Testis (tissue), 3 donors: ENCODE measurements around the gene DNAJC5. TPM values are rescaled to one million over a fixed set of nuclear protein-coding genes. Genes with fewer than 3 reads are reported as not detected.

Source experiments
- DNase-seq: peaks from one replicate; pipeline ENCODE4 v3.0.0-alpha.2; 2019
- H3K27ac ChIP-seq, 2 donors: fragments of 200-600 bp; sonication (generic); one replicate each; pipeline ENCODE4 v1.5.1; 2019
- H3K27me3 ChIP-seq: fragments of 200-600 bp; sonication (generic); one replicate; pipeline ENCODE4 v1.5.1; 2019
- H3K36me3 ChIP-seq: fragments of 200-600 bp; sonication (generic); one replicate; pipeline ENCODE4 v1.5.1; 2017; ENCODE audit warnings: low read depth; ENCODE audit errors: missing control alignments
- H3K4me1 ChIP-seq: fragments of 200-600 bp; sonication (generic); one replicate; pipeline ENCODE4 v1.5.1; 2019
- H3K4me3 ChIP-seq, 2 donors: fragments of 200-600 bp; sonication (generic); one replicate each; pipeline ENCODE4 v1.5.1; 2017 to 2019
- H3K9me3 ChIP-seq: fragments of 200-600 bp; sonication (generic); one replicate; pipeline ENCODE4 v1.5.1; 2017
- POLR2A ChIP-seq: fragments of 450-650 bp; IDR thresholded peaks from one replicate; pipeline ENCODE4 v1.6.1; 2017; ENCODE audit warnings: antibody characterized with exemption, mild to moderate bottlenecking, moderate library complexity
- WGBS, 2 donors: methylation state at CpG; one replicate each; pipeline ENCODE4 v1.1.5; 2018; 5-methylcytosine and 5-hydroxymethylcytosine counted together
- intact Hi-C: fragments of 100-400 bp; cut with DNase I; formaldehyde crosslinking; loops from one replicate; pipeline ENCODE4 v1.15.1; 2023; ENCODE audit warnings: low total_unique reads
- polyA plus RNA-seq: library from polyadenylated mRNA; stranded (reverse); fragments of 350-450 nt; fragmentation: Illumina TruSeq; extraction: RNeasy Lipid Tissue Mini Kit (QIAGEN cat#74804); gene quantifications from one replicate; pipeline ENCODE4 v1.2.3, GENCODE V29; 2014; ENCODE audit warnings: low read depth, low replicate concordance; ENCODE audit not compliant: insufficient read depth
- total RNA-seq, 2 donors: library from RNA; depleted of rRNA; stranded (reverse); fragments of >200 nt; gene quantifications; one replicate each; pipeline ENCODE4 v1.2.3, GENCODE V29; 2016
- TF ChIP-seq, protein P1 (sequence below), 3 experiments: fragments of 450-650 bp in 2 of 3; fragments of 200-600 bp in 1 of 3; sonication (generic) in 1 of 3; IDR thresholded peaks; one replicate each; pipeline ENCODE4 v1.5.1; 2016 to 2019; ENCODE audit warnings: antibody characterized with exemption in 3 of 3, mild to moderate bottlenecking in 2 of 3, moderate library complexity in 1 of 3

The DNAJC5 gene
- total and polyA plus RNA-seq, 3 donors from 2014 or later: 35.6 to 64.8 (median 58.2) TPM

- Histone ChIP-seq H3K4me1 (peaks cover 80% of the 10 kb centered on the region), H3K27ac (peak overlapping the region; percentile 87 to 93), H3K27me3 (no peaks in the 10 kb centered on the region), H3K4me3 (no peak overlapping the region), H3K9me3 (no peaks in the 10 kb centered on the region), H3K36me3 (no peaks in the 10 kb centered on the region)
- intact Hi-C loops: no loop called here
- 57 to 76% methylated on average over 4 to 14 of the region's 17 CpGs for WGBS, 2 donors
- DNase-seq: no peak
- TF ChIP-seq, protein P1, sequence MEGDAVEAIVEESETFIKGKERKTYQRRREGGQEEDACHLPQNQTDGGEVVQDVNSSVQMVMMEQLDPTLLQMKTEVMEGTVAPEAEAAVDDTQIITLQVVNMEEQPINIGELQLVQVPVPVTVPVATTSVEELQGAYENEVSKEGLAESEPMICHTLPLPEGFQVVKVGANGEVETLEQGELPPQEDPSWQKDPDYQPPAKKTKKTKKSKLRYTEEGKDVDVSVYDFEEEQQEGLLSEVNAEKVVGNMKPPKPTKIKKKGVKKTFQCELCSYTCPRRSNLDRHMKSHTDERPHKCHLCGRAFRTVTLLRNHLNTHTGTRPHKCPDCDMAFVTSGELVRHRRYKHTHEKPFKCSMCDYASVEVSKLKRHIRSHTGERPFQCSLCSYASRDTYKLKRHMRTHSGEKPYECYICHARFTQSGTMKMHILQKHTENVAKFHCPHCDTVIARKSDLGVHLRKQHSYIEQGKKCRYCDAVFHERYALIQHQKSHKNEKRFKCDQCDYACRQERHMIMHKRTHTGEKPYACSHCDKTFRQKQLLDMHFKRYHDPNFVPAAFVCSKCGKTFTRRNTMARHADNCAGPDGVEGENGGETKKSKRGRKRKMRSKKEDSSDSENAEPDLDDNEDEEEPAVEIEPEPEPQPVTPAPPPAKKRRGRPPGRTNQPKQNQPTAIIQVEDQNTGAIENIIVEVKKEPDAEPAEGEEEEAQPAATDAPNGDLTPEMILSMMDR (IDR thresholded peaks at IDR 0.05): no peak
- no peak for TF ChIP-seq POLR2A
Measured at GRCh38 chr20:63951398-63952209, 56.7 kb downstream of the DNAJC5 start.

GRCh38 chr20:63952210-63952535, 57.2 kb downstream of the DNAJC5 start:
- Histone ChIP-seq H3K4me1 (peaks cover 79% of the 10 kb centered on the region), H3K9me3 (no peaks in the 10 kb centered on the region), H3K27ac (peak overlapping the region; percentile 87 to 93), H3K36me3 (no peaks in the 10 kb centered on the region), H3K4me3 (no peak overlapping the region), H3K27me3 (no peaks in the 10 kb centered on the region)
- DNase-seq: no peak
- intact Hi-C loops: no loop called here
- TF ChIP-seq, protein P1 (IDR thresholded peaks at IDR 0.05): no peak
- TF ChIP-seq POLR2A: no peak
- WGBS, 2 donors: 70 to 80% methylated on average over 1 to 15 of the region's 15 CpGs

DNA sequence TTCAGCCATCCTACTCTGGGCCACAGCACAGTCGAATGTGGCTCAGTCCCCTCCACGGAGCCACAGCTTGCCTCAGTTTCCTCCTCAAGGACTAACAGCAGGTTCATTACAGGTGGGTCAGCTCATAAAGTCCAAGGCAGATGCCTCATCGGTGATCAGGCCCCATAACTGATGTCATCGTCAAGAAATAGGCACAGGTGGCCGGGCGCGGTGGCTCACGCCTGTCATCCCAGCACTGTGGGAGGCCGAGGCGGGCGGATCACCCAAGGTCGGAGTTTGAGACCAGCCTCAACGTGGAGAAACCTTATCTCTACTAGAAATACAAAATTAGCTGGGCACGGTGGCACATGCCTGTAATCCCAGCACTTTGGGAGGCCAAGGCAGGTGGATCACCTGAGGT, 57.8 kb downstream of the DNAJC5 start:
- DNase-seq: no peak
- intact Hi-C loops: no loop called here
- Histone ChIP-seq H3K27ac (peak overlapping the region; percentile 87 to 93), H3K9me3 (no peaks in the 10 kb centered on the region), H3K4me3 (no peak overlapping the region), H3K36me3 (no peaks in the 10 kb centered on the region), H3K27me3 (no peaks in the 10 kb centered on the region), H3K4me1 (peaks cover 80% of the 10 kb centered on the region)
- TF ChIP-seq, protein P1 (IDR thresholded peaks at IDR 0.05): no peak
- no peak for TF ChIP-seq POLR2A
- 59 to 86% methylated on average over 13 to 14 of the region's 14 CpGs for WGBS, 2 donors

DNA sequence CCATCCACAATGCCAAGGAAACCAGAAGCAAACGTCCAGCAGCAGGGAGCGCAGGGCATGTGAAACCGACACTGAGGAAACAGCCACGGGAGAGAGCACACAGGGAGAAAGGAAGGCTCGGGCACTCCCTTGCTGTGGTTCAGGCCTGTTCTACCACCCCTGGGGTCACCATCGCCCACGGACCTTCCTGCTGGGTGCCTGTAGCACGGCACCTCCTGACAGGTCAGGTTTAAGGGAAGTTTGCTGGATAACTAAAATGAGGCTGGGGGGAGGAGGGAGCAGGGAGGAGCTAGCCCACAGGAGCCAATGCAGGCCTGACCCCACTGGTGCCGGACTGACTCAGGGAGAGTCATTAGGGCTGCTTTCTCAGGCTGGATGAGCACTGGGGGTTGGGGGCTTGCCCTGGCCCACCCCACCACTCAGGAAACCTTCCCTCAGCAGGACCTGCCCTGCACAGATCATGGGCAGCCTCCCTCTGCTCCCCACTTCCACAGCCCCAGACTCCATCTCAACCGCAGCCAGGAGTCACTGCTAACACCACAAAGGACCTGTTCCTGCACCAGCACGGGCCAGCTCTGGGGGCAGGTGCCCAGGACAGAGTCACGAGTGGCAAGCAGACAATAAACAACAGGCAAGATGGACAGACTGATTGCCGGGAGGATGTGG, 59.0 kb downstream of the DNAJC5 start:
- DNase-seq: no peak
- H3K4me3 ChIP-seq: no peak overlapping the region
- TF ChIP-seq, protein P1 (IDR thresholded peaks at IDR 0.05): no peak
- TF ChIP-seq POLR2A: no peak
- H3K36me3 ChIP-seq: no peaks in the 10 kb centered on the region
- peaks cover 74% of the 10 kb centered on the region for H3K4me1 ChIP-seq
- intact Hi-C loops: no loop called here
- H3K9me3 ChIP-seq: no peaks in the 10 kb centered on the region
- H3K27me3 ChIP-seq: no peaks in the 10 kb centered on the region
- 53 to 63% methylated on average over 11 to 13 of the region's 13 CpGs for WGBS, 2 donors
- H3K27ac ChIP-seq: peak overlapping the region in 1 of 2 donors; percentile 95
